DMS53 treated with DMSO at 0.1 percent for 48 hours (cell line): Measurements from ENCODE around the gene TESK2.

Experiments
- DNase-seq: peaks from one replicate; lab custom pipeline; 2025; ENCODE audit not compliant: unreplicated experiment; lab: John Stamatoyannopoulos, UW

Gene TESK2

DNA sequence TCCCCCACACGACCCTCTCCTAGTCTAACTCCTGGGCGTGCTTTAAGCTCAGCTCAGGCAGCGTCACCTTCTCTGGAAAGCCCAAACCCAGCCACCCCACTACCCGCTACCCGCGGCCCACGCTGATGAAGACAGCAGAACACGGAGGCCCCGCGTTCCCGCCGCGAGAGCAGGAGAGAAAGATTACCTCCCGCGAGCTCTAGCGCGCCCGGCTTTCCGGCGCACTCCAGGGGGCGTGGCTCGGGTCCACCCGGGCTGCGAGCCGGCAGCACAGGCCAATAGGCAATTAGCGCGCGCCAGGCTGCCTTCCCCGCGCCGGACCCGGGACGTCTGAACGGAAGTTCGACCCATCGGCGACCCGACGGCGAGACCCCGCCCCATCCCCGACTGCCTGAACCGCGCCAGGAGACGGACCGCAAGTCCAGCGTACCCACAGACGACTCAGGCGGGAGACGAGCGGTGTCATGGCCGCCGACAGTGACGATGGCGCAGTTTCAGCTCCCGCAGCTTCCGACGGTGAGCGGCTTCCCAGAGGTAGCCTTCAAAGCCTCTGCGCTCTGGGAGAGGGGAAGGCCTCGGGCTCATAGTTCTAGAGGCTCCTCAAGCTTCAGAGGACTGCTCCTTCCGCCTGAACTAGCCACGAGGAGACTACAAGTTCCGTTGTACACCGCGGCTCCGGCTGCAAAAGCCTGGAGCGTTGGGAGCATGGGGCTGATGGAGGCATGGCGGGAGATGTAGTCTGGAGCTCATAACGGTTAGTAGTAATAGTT is 151.0 kb downstream of the TESK2 start, which contains the start of the genes MUTYH and TOE1:
Gene MUTYH, minus strand, starts transcription at position 652 of the 770 bp plus-strand sequence. CDS start 5,935 bp downstream, outside the sequence.
Gene TOE1, plus strand, starts transcription at position 382 of the 770 bp plus-strand sequence. Its CDS starts 83 bp downstream, at position 465.
- peak; percentile 88 for DNase-seq

DNA sequence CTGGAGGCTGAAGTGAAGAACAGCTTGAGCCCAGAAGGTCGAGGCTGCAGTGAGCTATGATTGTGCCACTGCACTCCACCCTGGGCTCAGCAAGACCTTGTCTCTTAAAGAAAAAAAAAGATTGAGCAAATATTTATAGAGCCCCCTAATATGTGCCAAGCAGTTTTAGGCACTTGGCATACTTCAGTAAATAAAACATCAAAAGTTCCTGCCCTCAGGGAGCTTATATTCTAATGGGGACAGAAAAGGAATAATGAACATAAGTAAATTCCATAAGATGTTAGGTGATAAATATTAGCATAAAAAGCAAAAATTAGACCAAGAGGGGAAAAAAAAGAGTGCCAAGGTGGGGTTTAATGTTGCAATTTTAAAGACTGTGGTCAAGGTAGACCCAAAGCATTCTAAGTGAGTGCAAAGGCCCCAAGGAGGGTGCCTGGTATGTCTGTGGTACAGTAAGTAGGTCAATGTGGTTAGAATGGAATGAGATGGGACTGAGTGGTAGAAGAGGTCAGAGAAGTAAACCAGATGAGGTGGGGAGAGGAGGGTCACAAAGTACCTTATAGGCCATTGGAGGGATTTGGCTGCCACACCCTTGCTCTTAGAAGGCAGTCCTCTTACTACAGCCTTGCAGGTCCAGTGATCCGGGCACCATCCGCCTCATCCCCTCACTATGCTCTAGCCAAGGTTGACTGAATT is 153.2 kb downstream of the TESK2 start:
- DNase-seq = no peak

DNA sequence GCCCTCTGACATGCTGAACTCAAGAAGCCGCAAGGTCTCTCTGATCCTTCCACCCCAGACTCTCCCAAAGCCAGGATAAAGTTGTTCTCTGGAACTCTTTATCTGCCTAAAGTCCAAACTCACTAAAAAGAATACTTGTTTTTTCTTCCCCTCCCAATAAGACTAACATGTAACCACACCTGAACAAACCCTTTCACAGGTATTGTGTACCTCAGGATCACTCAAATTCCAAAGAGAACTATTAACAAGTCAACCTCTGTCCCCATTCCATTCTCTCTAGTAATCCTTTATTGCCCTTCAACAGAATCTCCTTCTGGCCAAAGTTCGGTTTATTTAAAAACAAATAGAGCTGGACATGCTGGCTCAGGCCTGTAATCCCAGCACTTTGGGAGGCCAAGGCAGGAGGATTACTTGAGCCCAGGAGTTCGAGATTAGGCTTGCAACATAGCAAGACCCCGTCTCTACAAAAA is 155.1 kb downstream of the TESK2 start:
- DNase-seq = no peak

DNA sequence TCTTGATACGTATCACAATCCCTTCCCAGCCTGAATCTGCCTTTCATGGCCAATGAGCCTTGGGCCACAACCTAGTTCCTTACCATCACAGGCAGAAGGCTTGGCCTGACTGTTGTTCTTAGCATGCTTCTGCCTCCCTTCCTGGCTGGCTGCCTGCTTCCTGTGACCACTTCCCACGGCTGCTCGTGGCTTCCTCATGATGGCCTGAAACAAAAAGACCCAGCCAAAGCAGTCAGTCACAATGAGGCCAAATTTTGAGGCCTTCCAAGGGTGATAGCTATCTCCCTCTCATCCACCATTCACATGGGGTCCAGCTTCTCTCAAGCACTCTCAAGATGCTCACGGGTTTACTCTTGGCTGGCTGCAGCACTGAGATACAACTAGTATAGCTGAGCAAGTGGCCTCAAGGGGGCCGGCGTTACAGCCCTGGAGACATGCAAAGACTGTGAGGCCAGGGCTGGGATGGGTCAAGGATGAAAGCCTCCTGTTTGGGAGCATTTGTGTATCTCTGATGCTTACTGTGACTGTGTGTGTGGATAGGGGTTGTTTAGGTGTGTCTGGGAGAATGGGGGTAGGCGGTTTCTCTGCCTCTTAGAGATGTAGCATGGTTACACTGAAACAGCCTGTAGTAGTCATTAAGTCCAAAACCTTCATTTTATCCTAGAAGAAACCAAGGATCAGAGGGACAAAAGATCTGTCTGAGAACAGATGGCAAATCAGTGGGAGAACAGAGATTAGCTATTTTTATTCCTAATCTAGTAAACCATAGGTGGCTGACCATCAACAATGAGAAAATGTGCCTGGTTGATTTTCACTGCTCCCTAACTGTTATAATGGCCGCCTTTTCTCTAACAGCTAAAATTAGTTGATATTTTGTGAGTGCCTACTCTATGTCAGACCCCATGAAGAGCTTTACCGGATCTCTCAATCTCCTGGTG is 156.4 kb downstream of the TESK2 start:
- no peak for DNase-seq

DNA sequence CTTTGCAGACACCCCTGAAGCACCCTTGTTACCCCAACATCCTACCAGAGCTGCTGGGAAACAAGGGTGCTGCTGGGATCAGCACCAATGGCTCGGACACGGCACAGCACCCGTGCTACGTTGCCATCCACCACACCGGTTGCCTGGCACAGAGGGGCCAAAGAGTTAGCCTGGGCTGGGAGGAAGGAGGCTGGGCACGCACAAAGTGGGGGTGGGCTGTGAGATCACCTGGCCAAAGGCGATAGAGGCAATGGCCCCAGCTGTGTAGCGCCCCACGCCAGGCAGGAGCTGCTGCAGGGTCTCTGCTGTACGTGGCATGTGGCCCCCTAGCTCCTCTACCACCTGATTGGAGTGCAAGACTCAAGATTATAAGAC is 158.6 kb downstream of the TESK2 start:
- DNase-seq = no peak

DNA sequence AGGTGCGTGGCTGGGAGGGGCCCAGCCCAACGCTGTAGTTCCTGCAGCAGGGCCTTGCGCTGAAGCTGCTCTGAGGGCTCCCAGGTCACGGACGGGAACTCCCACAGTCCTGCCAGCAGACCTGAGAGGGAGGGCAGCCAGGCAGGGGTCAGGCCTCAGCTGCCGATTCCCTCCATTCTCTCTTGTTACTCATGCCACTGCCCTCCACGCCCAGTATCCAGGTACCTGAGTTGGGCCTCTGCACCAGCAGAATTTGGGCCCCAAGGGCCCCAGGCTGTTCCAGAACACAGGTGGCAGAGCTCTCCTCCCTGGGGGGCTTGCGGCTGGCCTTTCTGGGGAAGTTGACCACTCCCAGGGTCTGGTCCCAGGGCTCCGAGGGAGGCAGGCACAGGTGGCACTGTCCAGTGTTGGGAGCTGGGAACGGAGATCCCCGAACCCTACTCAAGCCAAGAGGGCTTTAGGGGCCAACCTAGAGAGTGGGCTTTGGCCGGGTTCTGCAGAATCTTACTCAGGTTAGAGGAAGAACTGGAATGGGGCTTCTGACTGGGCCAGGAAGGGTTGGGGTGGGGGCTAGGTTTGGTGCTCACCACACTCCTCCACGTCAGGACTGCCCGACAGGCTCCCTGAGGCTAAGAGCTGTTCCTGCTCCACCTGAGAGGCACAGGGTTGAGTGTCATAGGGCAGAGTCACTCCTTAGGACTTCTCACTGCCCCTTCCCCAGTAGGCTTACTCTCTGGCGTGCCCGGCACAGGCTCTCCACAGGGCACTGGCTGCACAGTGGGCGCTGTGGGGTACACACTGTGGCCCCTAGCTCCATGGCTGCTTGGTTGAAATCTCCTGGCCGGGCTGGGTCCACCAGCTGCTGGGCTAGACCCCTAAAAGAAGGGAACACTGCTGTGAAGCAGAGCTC is 159.3 kb downstream of the TESK2 start:
- DNase-seq = no peak

DNA sequence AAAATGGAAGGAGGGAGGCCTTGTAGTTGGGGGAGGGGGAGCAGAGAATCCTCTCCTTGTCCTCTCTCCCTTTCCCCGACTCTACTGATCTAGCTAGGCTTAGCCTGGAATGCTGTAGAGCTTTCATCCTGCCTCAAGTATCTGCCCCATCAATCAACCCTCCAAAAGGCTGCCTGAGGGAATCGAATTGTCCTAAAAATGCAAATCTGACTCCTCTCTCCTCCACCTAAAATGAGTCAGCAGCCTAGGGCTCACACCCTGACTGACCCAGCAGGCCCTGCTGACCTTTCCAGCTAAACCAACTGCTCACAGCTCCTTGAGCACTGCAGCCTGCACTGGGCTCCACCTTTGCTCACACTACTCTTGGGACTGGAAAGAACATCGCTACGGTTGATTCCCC is 161.5 kb downstream of the TESK2 start:
- DNase-seq = no peak

DNA sequence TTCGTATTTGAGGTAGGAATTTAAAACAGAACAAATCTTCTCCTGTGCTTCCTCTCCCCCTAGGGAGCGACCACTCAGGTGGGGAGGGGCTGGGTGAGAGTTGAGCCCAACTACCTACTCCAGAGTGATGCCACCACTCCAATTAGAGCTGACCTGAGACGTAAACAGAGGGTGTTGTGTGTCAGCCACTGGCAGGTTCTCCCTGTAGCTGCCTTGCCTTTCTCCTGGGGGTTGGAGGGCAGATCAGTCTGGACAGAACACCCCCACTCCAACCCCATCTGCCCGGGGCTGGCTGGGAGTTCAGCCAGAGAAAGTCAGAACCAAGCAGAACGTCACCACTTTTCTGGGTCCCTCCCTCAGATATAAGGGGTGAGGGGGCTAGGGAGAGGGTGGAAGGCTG is 162.3 kb downstream of the TESK2 start:
- no peak for DNase-seq

DNA sequence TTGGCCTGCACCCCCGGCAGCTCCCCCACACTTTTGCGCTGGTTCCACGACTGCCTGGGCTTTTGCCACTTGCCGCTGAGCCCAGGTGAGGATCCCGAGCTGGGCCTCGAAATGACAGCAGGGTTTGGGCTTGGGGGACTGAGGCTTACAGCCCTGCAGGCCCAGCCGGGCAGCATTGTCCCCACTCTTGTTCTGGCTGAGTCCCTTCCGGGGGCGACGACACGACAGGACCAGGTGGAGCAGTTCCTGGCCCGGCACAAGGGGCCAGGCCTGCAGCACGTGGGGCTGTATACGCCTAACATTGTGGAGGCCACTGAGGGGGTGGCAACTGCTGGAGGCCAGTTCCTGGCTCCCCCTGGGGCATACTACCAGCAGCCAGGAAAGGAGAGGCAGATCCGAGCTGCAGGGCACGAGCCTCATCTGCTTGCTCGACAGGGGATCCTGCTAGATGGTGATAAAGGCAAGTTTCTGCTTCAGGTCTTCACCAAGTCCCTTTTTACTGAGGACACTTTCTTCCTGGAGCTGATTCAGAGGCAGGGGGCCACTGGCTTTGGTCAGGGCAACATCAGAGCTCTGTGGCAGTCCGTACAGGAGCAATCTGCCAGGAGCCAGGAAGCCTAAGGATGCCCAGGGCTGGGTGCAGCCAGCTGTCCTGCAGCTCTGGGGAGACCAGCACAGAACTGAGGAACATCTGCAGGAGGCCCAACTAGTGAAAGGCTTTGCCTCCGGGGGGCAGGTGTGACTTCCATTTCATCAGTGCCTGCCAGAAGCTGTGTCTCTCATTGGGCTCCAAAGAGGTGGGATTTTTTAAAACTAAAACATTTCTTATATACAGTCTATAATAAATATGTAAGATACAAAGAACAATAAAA is 163.1 kb downstream of the TESK2 start:
- DNase-seq = no peak

DNA sequence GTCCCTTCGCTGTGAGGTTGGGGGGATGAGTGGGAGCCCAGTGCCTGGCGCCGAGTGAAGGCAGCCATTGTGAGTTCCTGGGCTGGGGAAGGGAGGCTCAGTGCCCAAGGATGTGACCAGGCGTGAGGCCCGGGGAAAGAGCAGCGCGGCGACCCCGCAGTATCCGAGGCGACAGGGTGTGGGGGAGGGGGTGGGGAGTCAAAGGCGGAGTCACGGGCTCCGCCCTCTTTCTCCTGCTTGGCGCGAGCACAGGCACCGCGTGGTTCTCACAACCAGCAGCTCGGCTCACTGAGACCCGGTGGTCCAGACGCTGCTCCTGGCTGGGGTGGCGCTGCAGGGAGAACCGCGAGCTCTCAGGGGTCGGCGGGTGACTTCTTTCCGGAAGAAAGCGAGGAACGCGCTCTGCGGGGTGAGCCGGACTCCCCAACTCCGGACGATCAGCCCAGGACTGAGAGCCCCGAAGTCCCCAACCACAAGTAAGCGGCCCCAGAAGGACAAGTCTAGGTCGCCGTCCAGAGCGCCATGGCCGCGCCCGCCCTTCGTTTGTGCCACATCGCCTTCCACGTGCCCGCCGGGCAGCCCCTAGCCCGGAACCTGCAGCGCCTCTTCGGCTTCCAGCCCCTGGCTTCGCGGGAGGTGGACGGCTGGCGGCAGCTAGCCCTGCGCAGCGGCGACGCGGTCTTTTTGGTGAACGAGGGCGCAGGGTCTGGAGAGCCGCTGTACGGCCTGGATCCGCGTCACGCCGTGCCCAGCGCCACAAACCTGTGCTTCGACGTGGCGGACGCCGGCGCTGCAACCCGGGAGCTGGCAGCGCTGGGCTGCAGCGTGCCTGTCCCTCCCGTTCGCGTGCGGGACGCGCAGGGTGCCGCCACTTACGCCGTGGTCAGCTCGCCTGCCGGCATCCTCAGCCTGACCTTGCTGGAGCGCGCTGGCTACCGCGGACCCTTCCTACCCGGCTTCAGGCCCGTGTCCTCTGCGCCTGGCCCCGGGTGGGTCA is 164.0 kb downstream of the TESK2 start, which contains the start of gene HPDL:
Gene HPDL, plus strand, starts transcription at position 269 of the 997 bp plus-strand sequence. Its CDS starts 254 bp downstream, at position 523.
- DNase-seq = peak; percentile 17

DNA sequence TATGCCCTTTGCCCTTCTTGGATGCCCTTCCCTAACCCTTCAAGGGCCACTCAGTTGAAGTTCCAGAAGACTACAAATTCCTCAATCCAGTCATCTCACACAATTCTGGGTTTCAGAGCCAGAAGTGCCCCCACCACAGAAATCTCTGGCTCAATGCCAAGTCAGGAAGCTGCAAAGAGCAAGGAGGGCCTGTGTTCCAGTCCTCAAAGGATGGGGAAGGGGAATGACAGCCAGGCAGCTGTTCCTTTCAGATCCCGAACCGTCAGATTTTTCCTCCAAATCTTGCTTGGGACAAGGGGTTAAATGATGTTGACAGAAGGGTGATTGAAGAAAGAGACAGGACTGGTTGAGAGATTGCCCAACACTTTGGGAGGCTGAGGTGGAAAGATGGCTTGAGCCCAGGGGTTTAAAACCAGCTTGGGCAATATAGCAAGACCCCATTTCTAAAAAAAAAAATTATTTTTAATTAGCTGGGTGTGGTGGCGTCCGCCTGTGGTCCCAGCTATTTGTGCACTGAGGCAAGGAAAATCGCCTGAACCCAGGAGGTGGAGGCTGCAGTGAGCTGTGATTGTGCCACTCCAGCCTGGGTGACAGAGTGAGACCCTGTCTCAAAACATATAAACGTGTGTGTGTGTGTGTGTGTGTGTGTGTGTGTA is 165.0 kb downstream of the TESK2 start:
- DNase-seq = no peak

DNA sequence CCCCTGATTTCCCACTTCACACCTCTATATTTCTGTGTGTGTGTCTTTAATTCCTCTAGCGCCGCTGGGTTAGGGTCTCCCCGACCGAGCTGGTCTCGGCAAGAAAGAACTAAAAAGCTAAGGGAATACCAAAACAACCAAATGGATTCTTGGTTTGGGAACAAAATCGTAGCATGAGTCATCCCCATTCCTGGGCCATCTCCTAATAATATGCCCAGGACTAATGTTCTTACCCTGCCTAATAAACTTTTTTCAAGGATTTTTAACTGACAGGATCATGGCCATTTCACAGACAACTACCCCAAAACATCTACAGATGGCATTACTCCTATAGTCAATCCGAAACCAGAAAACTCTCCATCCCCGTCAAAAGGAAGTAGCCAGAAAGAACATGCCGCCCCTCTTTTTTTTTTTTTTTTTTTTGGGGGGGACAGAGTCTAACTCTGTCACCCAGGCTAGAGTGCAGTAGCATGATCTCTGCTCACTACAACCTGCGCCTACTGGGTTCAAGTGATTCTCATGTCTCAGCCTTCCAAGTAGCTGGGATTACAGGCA is 168.4 kb downstream of the TESK2 start:
- DNase-seq = no peak

DNA sequence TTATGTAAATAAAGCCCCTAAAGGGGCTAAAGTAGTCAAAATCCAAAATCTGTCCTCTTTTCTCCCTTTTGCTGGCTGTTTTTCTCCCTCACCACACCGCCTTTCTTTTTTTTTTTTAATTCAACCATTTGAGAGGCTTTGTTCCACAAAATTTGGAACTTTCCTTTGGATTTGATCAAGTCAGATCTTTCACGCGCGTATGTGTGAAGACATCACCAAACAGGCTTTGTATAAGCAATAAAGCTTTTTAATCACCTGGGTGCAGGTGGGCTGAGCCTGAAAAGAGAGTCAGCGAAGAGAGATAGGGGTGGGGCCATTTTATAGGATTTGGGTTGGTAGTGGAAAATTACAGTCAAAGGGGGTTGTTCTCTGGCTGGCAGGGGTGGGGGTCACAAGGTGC is 169.5 kb downstream of the TESK2 start:
- no peak for DNase-seq

DNA sequence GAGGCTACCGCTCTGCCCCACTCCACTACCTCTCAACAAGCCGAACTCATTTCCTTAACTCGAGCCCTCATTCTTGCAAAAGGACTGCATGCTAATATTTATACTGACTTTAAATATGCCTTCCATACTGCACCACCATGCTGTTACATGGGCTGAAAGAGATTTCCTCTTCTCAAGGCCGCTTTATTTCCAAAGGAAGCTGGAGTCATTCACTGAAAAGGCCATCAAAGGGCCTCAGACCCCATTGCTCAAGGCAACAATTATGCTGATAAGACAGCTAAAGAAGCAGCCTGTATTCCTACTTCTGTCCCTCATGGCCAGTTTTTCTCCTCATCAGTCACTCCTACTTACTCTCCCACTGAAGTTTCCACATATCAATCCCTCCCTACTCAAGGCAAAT is 171.2 kb downstream of the TESK2 start:
- DNase-seq = no peak

DNA sequence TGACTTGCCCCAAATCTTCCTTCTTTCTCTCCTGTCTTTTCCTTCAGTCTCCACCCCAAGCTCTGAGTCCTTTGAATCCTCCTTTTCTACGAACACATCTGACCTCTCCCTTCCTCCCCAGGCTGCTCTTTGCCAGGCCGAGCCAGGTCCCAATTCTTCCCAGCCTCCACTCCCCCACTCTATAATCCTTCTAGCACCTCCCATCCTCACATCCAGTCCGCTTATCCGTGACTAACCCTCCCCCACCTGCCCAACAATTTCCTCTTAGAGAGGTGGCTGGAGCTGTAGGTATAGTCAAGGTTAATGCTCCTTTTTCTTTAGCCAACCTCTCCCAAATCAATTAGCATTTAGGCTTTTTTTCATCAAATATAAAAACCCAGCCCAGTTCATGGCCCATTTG is 173.8 kb downstream of the TESK2 start:
- no peak for DNase-seq

DNA sequence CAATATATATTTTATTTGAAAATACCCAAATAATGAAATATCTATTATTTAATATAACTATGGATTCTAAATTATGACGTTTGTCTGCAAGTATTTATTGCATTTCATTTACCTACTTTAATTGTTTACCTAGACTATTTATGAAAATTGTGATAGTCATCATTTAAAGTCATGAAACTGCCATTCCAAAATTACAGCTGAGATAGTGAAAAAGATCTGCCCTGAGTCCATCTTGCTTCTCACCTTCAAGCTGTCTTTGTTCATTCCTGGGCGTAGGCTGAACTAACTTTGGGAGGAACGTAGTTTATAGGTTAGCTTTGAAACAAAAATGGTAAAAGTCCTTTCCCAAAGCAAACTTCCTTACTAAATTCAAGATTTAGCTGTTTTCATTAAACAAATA is 176.7 kb downstream of the TESK2 start:
- no peak for DNase-seq

DNA sequence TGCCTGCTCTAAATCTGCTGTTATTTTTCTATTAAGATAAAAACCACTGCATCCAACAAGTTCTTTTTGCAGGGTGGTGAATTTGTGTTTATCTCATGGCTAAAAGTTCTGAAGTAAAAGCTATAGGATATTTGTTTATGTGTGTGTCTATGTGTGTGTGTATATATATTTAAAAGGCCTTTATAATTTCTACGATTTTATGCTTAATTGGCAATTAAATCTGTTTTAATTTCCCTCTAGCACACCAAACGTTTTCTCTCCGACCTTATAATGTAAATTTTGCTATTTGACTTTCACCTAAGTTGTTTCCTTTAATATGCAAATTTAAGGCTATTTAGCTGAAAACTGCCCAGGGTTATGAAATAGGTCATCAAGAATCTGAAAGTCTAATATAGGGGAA is 184.1 kb downstream of the TESK2 start:
- DNase-seq = no peak
